SK-N-DZ (cell line): ENCODE data around the gene HOXC13.

Source experiments
- DNase-seq: peaks from one replicate; pipeline ENCODE4 v3.0.0-alpha.2; 2015; ENCODE audit warnings: low spot score

Gene HOXC13

GRCh38 chr12:53953831-53954693 lies 15.4 kb downstream of the HOXC13 start:
- DNase-seq = no peak

DNA sequence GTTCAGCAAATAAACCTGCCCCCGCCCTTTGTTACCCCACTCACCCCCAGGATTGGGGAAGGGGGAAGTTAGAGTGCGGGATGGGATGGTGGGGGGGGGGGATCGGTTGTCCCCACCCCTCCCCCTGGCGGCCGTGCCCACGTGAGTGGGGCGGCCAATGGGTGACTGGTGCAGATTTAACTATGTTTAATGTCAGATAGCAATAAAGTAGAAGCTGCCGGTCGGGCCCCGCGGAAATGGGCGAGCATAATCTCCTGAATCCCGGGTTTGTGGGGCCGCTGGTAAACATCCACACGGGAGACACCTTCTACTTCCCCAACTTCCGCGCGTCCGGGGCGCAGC lies 16.0 kb downstream of the HOXC13 start, which contains the start of gene HOXC12:
TSS of gene HOXC12 (plus strand) at position 210 of the 342 bp plus-strand sequence. CDS start at position 237, 27 bp downstream.
- no peak for DNase-seq

DNA sequence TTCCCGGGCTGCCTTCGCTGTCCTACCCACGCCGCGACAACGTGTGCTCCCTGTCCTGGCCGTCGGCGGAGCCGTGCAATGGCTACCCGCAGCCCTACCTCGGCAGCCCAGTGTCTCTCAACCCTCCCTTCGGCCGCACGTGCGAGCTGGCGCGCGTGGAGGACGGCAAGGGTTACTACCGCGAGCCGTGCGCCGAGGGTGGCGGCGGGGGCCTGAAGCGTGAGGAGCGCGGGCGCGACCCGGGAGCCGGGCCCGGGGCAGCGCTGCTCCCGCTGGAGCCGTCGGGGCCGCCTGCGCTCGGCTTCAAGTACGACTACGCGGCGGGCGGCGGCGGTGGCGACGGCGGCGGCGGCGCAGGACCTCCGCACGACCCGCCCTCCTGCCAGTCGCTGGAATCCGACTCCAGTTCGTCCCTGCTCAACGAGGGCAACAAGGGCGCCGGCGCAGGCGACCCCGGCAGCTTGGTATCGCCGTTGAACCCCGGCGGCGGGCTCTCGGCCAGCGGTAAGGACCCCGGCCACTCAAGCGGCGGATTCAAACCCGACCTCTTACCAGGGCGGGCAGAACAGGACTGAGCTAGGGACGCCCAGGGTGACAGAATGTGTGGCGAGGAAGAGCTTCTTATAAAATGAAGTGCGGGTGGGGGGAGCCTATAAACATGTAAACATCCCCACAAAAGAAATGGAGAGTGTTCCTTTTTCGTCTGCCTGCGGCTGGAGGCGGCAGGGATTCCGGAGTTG lies 16.6 kb downstream of the HOXC13 start:
- DNase-seq = no peak

DNA sequence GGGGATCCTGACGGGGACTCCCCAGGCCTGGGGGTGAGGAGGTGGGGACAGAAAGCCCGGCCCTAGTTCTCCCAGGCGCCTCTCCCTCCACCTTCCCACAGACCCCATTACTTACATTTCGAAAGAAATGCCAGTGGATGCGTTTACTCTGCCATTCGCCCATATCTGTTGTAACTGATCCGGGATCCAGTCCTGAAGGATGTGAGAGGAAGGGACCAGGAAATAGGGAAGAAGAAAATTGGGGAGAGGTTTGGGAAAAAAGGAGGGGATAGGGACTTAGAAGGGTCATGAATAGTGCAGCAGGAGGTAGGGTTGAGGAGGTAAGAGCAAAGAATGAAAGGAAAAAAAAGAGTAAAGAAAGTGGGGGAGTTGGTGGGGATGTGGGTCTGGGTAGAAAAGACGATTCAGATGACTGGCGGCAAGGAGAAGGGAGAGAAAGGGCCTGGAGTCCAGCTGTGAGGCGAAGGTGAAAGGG lies 17.2 kb downstream of the HOXC13 start:
- no peak for DNase-seq

GRCh38 chr12:53956251-53956887 lies 17.7 kb downstream of the HOXC13 start:
- DNase-seq = no peak

DNA sequence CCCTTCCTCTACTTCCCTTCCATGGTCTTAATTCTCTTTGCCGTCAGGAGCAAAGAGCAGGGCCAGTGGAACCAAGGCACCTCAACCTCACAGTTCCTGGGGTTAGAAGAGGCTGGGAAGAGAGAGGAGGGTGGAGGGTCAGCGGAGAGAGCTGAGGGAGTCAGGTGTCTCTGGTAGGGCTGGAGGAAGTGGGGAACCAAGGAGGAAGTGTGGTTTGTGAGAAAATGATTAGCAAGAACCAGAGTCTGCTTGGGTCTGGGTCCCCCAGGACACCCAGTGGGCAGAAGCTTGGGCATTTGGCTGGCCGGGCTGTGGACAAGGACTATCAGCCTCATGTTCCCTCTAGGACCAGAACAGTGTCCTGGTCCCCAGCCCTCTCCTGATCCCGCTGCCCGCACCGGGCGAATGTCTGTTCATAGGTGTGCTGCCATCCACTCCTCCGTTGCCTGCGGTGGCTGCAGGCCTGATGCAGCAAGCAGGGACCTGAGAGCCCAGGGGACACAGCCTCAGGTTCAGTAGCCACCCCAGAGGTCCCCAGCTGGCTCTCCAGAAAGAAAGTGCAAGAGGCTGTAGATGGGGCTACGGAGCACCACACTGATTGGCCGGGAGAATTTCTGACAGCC lies 18.4 kb downstream of the HOXC13 start:
- no peak for DNase-seq

- no peak for DNase-seq
Observed at GRCh38 chr12:53958128-53958527, 19.5 kb downstream of the HOXC13 start.

DNA sequence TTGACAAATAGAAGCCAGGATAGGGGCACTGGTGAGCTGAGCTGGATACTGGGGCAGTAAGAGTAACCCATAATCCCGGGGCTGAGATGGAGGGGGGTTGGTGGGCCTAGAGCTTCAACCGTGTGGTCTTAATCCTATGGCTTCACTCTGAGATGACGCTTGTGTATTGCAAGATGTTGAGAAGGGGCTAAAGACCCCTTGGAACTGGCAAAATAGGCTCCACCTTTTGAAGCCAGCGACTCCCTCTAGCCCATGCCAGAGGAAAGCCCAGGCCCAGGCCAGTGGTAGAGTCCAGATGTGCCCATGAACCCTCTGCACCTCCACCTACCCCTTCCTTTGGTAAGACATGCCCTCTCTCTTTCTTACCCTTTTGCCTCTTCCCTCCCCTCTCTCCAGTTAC lies 20.7 kb downstream of the HOXC13 start:
- DNase-seq = no peak

- no peak for DNase-seq
Observed at GRCh38 chr12:53960187-53961024, 21.8 kb downstream of the HOXC13 start.

GRCh38 chr12:53961025-53961761 lies 22.6 kb downstream of the HOXC13 start:
- no peak for DNase-seq

DNA sequence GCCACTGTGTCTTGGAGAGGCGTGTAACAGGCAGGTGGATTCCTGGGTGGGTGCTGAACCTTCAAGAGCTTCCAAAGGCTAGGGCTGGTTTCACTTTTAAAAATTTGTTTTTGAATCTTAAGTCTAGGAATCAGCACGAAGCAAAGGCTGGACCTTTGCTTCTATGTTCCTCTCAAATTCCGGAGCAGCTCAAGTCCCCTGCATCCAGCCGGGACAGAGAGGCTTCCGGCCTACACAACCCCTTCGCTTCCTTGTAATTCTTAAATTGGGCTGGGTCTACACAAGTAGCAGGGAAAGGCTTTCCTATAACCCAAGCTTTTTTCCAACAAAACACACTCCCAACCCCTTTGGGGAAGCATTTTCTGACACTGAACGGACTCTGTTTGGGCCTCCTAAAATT lies 24.4 kb downstream of the HOXC13 start:
- DNase-seq = no peak

DNA sequence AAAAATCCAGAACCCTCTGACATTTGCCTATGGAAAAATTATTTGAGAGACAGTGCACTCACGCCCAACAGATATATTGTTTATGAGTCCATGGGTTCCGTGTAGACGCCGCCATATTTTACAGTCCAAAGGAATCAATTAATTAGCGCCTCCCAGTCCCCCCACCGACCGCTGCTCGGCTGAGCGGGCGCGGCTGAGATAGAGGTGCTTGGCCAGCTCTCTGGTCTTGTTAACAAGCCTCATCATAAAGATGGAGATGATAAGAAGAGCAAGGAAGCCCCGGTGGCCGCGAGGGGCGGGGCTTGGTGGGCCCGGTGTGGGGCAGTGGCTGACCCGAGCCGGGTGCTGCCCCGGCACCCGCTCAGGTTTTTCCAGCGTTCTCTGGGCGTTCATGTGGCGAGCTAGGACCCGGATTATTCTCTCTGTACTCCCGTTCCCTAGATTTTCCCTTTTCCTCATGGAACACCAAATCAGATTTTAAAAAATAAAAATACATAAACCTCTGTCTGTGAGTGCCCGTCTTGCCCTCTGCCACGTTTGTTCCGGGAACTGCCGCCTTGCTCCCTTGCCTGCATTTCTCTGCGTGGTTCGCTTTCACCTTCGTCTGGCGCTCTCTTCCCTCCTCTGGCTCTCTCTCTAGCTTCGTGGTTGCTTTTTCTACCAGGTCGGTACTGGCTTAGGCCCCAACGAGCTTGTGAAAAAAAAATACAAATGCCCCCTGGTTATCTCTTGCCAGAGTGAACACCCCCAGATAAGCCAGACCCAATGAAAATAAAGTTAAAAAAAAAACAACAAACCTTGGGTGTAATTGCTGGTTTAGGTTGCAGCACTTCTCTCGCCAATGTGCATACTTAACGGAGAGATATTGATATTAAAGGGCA lies 25.0 kb downstream of the HOXC13 start:
- no peak for DNase-seq

DNA sequence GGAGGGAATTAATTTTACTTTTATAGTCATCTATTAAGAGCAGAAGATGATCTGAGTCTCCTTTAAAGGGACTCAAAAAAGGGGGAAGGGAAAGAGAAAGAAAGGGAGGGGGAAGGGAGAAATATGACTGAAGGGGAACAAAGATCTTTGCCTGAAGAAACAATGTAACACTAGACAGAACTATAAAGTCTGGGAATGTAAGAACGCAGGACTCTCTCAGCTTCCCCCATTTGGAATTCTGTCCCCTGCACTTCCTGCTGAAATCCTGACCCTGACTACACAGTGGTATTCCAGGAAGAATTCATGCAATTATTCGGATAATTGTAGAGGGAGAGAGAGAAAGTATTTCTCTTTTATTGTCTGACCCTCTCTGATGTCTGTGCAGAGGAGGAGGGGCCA lies 25.7 kb downstream of the HOXC13 start:
- DNase-seq = no peak

- peak; percentile 43 for DNase-seq
Observed at GRCh38 chr12:53965281-53966084, 26.9 kb downstream of the HOXC13 start.

DNA sequence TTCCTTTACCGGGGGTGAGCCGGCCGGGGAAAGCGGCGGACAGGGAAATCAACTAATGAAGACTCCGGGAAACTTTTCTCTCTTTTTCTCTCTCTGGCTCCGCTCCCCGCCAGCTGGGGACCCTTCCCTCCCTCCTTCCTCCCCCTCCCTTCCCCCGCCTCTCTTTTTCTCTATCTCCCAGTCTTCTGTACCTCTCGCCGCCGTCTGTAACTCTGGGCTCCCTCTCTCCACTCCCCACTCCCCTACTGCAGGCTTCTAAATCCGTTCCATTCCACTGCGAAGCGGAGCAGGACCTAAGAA lies 27.4 kb downstream of the HOXC13 start:
- DNase-seq = no peak

- DNase-seq = no peak
Observed at GRCh38 chr12:53966385-53967133, 27.9 kb downstream of the HOXC13 start.

- DNase-seq = no peak
Observed at GRCh38 chr12:53967421-53967925, 28.8 kb downstream of the HOXC13 start.
